Body of pancreas (tissue), 4 donors: ENCODE measurements around the gene CBL.

ENCODE experiments used
- POLR2A ChIP-seq, 3 donors: fragments of 450-650 bp; IDR thresholded peaks; one replicate each; pipeline ENCODE4 v1.6.1; 2016; ENCODE audit warnings: antibody characterized with exemption in 3 of 3, mild to moderate bottlenecking in 2 of 3
- TF ChIP-seq, protein P1 (sequence below), 7 experiments: fragments of 450-650 bp in 4 of 7; fragments of 200-600 bp in 3 of 7; sonication (generic) in 3 of 7; IDR thresholded peaks; one replicate each; pipeline ENCODE4 v1.5.1; 2016 to 2019; ENCODE audit warnings: antibody characterized with exemption in 7 of 7

DNA sequence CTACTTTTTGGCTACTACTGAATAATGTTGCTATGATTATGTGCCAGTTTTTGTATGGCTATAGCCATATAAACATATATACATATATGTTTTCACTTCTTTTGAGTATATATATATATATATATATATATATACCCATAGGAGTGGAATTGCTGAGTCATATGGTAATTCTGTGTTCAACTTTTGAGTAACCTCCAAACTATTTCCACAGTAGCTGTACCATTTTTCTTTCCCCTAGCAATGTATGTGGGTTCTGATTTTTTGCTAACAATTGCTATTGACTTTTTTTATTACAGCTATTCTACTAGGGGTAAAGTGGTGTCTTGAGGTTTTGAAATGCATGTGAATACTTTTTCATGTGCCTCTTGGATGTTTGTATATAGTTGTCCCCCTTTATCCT, 30.4 kb downstream of the CBL start:
- TF ChIP-seq, protein P1, sequence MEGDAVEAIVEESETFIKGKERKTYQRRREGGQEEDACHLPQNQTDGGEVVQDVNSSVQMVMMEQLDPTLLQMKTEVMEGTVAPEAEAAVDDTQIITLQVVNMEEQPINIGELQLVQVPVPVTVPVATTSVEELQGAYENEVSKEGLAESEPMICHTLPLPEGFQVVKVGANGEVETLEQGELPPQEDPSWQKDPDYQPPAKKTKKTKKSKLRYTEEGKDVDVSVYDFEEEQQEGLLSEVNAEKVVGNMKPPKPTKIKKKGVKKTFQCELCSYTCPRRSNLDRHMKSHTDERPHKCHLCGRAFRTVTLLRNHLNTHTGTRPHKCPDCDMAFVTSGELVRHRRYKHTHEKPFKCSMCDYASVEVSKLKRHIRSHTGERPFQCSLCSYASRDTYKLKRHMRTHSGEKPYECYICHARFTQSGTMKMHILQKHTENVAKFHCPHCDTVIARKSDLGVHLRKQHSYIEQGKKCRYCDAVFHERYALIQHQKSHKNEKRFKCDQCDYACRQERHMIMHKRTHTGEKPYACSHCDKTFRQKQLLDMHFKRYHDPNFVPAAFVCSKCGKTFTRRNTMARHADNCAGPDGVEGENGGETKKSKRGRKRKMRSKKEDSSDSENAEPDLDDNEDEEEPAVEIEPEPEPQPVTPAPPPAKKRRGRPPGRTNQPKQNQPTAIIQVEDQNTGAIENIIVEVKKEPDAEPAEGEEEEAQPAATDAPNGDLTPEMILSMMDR (IDR thresholded peaks at IDR 0.05) = no peak
- no peak for TF ChIP-seq POLR2A (IDR thresholded peaks at IDR 0.05)
